Left lobe of liver (tissue), 2 donors: ENCODE measurements around the gene BPHL. TPM values are rescaled to one million over a fixed set of nuclear protein-coding genes. Genes with fewer than 3 reads are reported as not detected.
"Not testable (repeated sequence)": the region's sequence is repeated elsewhere in the genome, so short reads cannot be mapped to it uniquely, and the experiment has no call there.

ENCODE experiments used
- ATAC-seq: fragments of 200-7000 bp; cut with Tn5 transposase; one replicate; pipeline ENCODE4 v1.9.1; 2020; ENCODE audit warnings: mild to moderate bottlenecking, moderate library complexity
- DNase-seq: peaks from one replicate; pipeline ENCODE4 v3.0.0-alpha.2; 2020; ENCODE audit warnings: low spot score
- total RNA-seq: library from RNA; stranded (reverse); gene quantifications from one replicate; pipeline ENCODE4 v1.2.1, GENCODE V29; 2021
- donor health status: DM: no; HTN: no; CAD: no; lungs with moderate emphysema.
- donor health status: DM: no; HTN: yes; CAD: no.

BPHL gene
- total RNA-seq, 1 donor from 2014 or later = 119 TPM

- ATAC-seq (no peak), DNase-seq (no peak)
These were observed 58.2 kb downstream of the BPHL start for GRCh38 chr6:3176562-3177355.

GRCh38 chr6:3178666-3179065 lies 60.2 kb downstream of the BPHL start:
- ATAC-seq = peak; percentile 78

GRCh38 chr6:3179945-3180344 lies 61.4 kb downstream of the BPHL start:
- peak; percentile 83 for ATAC-seq
- not testable (repeated sequence) for DNase-seq

More at GRCh38 chr6:3178666-3179065, 60.2 kb downstream of the BPHL start:
- not testable (repeated sequence) for DNase-seq

GRCh38 chr6:3181105-3181504 lies 62.6 kb downstream of the BPHL start:
- DNase-seq (no peak), ATAC-seq (no peak)

- no peak for DNase-seq
- no peak for ATAC-seq
These were observed 64.6 kb downstream of the BPHL start for GRCh38 chr6:3183066-3183465.

GRCh38 chr6:3186974-3187382 lies 68.5 kb downstream of the BPHL start:
- no peak for DNase-seq
- no peak for ATAC-seq

DNA sequence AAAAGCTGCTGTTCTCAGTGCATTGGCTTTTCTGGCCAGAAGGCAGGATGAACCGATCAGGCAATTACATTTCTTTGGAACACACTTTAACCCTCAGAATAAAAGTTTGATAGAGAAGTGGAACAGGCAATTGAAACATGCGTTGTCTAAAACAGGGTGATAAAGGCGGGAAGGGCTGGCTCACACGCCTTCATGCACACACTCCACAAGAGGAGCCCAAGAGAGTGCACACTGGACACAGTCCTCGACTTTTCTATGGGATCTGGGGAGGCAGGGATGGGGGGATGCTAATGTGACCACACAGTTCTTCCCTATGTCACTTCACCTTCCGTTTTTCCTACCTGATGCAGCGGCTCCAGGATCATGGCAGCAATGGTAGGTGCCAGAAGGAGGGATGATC lies 69.8 kb downstream of the BPHL start:
- ATAC-seq = no peak
- no peak for DNase-seq

GRCh38 chr6:3189192-3189591 lies 70.7 kb downstream of the BPHL start:
- not testable (repeated sequence) for DNase-seq, ATAC-seq

DNA sequence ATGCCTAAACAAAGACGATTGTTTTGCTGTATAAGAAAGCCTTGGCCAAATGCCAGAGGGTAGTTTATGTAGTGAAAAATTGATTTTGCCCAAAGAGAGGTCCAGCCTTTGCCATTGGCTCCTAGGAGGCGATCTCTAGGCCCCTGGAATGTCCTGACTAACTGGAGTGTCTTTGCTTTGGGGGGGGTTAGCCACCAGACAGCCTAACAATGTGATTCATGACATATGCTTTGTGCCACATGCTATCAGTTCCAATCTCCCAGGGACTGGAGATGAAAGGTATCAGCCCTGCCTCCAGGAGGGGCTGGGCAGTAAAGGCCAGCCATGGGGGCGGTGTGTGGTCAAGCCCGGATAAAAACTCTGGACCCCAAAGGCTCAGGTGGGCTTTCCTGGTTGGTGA lies 71.5 kb downstream of the BPHL start:
- DNase-seq = no peak
- ATAC-seq = no peak

DNA sequence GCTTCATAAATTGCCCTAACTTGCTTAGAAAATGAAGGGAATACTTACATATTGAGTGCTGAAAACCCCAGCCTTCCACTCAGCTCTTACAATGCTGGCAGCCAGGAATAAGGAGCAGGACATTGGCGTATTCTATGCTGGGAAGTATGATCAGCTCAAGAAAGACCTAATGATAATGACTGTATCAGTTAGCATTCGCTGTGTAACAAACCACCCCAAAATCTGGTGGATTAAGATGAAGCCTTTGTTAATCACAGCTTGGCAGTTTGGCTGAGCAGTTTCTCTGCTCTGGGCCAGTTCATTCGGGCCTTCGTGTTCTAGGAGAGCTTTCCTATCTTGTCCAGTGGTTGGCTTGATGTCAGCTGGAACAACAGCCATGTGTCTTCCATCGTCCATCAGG lies 72.3 kb downstream of the BPHL start:
- no peak for ATAC-seq
- no peak for DNase-seq

- DNase-seq = no peak
- no peak for ATAC-seq
These were observed 74.8 kb downstream of the BPHL start for GRCh38 chr6:3193102-3193849.

DNA sequence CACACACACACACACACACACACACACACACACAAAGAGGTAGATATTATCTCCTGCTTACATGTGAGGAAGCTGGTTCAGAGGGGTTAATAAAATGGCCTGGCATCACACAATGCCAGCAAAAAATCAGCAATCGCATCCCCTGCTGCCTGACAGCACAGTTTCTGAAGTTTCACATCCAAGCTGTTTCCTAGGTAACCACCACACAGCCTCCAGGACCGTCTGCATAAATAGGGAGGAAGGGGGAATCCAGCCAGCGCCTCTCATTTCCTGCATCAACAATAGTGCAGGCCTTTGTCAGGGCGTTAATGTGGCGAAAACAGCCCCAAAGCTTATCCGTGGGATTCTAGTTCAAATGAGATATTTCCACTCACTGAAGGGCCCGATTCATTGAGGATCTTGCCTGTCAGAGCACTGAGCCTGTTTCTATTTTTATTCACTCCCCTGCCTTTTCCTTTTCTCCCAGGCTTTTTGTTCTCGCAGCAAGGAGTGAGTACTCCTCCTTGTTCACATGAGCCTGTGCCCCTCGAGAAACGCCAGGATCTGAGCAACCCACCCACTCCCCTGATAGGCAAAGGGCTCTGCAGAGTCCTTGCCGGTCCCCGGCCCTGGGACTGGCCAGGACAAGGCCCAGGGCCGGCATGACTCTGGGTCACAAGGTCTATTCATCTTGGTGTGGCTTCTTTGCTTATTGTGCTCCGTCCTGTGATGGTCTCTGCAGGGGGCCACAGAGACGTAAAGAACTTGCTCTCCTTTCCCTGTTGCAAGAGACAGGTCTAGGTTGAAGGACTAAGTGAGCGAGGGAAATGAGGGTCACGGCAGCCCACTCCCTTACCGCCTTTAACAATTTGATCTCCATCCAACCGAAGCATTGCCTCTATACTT lies 76.3 kb downstream of the BPHL start:
- ATAC-seq = no peak
- DNase-seq = no peak

DNA sequence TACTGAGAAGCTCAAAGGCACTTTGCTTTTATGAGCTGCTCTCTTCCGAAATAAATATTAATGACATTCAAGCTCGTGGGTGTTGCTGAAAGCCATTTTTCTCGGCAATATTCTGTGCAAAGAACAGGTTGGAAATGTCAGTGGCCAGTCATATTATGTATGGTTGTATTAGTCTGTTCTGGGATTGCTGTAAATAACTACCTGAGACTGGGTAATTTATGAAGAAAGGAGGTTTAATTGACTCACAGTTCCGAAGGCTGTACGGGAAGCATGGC lies 76.8 kb downstream of the BPHL start:
- DNase-seq (no peak), ATAC-seq (no peak)

- peak; percentile 59 for ATAC-seq
- no peak for DNase-seq
These were observed 77.4 kb downstream of the BPHL start for GRCh38 chr6:3195695-3196497.

- ATAC-seq = no peak
- no peak for DNase-seq
These were observed 78.3 kb downstream of the BPHL start for GRCh38 chr6:3196770-3197169.

GRCh38 chr6:3197734-3198133 lies 79.2 kb downstream of the BPHL start:
- ATAC-seq, DNase-seq: not testable (repeated sequence)

GRCh38 chr6:3199382-3199781 lies 80.9 kb downstream of the BPHL start:
- DNase-seq (no peak), ATAC-seq (no peak)

DNA sequence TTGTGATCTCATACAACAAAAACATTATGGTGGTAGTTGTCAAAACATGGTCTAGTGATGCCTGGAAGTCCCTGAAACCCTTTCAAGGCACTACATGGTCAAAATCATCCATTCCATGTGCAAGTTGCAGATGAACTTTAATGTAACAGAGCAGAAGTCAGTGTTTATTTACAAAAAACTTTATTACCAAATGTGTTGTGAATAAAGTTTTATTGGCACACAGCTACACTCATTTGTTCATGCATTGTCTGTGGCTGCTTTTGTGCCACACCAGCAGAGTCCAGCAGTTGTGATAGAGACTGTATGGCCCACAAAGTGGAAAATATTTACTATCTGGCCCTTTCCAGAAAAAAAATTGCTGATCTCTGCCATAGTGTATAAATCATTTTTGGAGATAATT lies 82.2 kb downstream of the BPHL start:
- ATAC-seq (no peak), DNase-seq (no peak)

DNA sequence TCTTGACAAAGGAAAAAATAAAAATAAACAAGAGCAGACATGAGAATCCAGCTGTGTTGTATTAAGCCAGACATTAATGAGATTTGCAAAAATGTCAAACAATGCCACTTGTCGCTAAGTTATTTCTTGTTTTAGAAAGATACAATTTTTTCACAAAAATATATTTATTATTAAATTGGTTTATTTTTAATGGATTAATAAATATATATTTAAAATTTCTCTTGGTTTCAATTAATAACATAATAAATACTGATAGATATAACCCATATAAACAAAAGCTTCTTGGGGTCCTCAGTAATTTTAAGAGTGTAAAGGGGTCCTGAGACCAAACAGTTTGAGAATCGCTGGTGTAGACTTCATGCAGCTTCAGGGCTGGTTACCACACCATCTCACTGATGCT lies 82.9 kb downstream of the BPHL start:
- no peak for DNase-seq
- no peak for ATAC-seq
